SU-DHL-6 (cell line): ENCODE data around the gene UNC5B.

ENCODE experiments used
- CTCF ChIP-seq: fragments of 200-600 bp; sonication (generic); IDR thresholded peaks from one replicate; pipeline ENCODE4 v1.5.1; 2017; ENCODE audit warnings: antibody characterized with exemption, mild to moderate bottlenecking, low read length, moderate library complexity; ENCODE audit not compliant: insufficient read depth, poor library complexity, severe bottlenecking
- EZH2phosphoT487 ChIP-seq: fragments of 200-600 bp; sonication (generic), shearing (Covaris generic); conservative IDR thresholded peaks from 2 replicates; pipeline ENCODE4 v1.6.1; 2018; ENCODE audit warnings: mild to moderate bottlenecking, antibody characterized with exemption, low read length, moderate library complexity, mixed read lengths

- TF ChIP-seq CTCF: no peak
- TF ChIP-seq EZH2phosphoT487: no peak
Measured at GRCh38 chr10:71268758-71269157, 56.4 kb downstream of the UNC5B start.
